Fibroblast of skin of right quadriceps (primary cell): ENCODE results near the gene NSUN4.
"Not testable (repeated sequence)": the region's sequence is repeated elsewhere in the genome, so short reads cannot be mapped to it uniquely, and the experiment has no call there.

ENCODE experiments used
- DNase-seq: peaks from one replicate; pipeline ENCODE4 v3.0.0-alpha.2; 2013

Gene NSUN4

GRCh38 chr1:46340404-46341221 is at the start of gene NSUN4:
NSUN4 (plus strand) TSS chr1:46340807; CDS start chr1:46340827, 20 bp downstream.
- peak; percentile 94 for DNase-seq

DNA sequence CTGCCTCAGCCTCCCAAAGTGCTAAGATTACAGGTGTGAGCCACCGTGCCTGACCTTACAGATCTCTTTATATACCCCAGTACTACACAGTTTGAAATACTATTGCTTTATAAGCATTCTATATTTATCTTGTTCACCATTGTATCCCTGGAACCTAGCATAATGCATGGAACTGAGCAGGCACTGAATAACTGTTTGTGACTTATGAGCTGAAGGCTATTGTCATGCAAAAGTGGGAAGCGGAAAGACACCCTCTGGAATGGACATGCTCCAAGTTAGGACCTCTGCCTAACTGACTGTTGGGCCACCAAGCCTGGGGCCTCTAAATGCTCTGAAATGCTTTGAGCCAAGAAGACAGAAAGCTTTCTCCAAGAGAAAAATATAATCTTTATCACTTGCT is 45.3 kb upstream of the NSUN4 start:
- DNase-seq: no peak

DNA sequence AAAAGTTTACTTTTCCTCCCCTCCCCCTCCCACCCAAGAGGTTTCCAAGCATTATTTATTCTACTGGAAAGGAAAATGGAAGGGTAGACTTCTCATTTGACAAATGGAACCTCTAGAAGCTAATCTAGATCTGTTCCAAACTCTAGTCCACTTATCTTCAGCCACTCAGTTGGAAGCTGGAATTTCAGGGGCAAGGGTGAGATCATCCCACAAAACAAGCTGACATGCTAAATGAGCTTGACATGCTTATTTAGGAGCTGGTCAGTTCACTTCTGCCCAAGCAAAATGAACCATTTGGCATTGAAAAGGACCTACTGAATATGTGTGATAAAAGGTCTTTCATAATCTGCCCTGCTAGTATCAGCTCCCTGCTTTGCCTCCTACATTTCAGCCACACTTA is 42.2 kb upstream of the NSUN4 start:
- no peak for DNase-seq

DNA sequence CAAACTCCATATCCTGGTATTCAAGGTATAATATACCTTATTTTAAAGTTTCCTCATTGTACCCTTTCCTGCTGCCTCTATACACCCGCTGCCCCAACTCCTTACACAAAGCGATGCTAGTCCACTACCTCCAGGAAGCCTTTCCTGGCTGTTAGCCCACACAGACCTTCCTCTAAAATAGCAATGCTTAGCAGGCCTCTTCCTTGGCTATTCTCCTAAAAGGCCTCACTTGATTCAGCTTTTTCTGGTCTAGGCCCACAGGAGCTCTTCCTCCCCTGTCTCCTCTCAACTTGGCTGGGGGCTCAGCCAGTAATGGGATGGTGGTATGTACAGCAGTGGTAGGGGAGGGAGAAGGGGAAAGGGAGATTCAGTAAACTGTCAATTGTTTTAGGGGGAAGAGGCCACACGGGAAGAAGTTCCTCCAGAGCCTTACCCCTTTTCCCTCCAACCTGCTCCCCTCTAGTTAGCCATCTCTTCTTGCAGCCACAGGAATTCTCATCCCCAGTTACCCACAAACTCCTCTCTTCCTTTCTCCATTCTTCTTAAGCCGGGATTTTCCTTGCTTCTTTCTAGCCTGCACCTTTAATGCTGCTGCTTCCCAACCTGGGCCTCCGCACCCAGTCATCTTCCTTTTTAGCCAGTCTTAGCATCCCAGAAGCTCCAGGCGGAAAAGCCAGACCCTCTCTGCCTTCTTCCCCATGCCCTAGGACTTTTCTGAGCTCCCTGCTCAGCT is 39.8 kb upstream of the NSUN4 start:
- DNase-seq: peak; percentile 39

DNA sequence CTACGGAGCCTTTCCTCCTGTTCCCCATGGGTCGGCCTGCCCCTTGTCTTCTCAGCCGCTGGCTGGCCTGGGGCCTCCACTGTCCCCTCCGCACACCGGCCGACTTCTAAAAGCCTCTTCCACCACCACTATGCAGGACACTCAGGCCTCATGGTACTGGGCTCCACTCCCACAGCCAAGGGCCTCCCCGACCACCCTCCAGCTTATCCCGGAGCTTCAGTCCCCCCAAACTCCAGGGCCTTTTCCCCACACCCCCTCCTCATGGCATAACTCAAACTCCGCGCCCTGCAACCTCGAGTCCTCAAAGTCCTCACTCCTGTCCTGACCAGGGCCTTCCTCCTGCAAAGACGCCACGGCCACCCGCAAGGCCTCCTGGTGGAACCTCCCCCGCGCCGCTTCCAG is 39.2 kb upstream of the NSUN4 start:
- DNase-seq: no peak

GRCh38 chr1:46301808-46302640 is 38.6 kb upstream of the NSUN4 start:
- peak; percentile 57 for DNase-seq

DNA sequence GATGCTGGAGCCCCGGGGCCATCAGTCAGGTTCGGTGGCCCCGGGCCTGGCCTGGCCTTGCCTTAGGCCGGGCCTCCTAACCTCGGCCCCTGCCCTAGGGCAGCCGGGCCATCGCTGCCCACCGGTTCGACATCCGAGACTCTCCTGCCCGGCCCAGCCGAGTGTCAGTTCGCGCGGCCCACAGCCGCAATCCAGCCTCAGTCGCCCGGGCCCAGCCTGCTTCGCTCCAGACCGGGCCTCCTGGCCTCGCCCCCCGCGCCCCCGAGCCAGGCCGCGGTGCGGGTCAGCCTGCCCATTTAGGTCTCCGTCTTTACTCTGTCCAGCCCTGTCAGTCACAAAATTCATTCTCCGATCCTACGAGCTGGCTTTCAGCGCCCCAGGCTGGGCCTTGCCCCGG is 38.0 kb upstream of the NSUN4 start:
- no peak for DNase-seq

DNA sequence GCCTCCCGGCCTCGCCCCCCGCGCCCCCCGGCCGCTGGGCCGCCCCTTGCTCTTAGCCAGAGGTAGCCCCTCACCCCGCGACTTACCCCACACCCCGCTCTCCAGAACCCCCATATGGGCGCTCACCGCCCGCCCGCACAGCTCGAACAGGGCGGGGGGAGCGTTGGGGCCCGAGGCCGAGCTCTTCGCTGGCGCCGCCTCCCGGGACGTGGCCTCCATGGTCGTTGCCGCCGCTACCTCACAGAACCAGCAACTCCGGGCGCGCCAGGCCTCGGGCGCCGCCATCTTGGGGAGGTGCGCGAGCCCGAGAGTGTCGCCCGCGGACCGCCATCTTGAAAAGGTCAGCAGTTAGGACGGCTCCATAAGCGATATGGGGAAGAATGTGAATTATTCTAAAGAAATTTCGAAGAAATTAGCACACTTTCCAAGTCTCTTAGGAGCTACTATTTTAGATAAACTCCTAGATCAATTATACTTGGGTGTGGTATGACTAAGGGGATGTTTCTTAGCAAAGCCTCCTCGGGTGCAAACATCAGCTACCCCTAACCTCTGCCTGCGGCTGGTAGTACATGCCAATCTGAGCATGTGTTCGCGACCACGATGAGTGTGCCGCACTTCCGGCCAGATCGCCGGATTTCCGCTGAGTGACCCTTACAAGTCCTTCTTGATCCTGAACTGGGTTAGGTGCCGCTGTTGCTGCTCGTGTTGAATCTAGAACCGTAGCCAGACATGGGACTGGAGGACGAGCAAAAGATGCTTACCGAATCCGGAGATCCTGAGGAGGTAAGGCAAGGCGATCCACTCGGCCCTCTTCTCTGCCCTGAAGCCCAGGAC is 37.4 kb upstream of the NSUN4 start, which contains the start of the genes LRRC41 and UQCRH:
TSS of gene LRRC41 (minus strand) at position 579 of the 834 bp plus-strand sequence. CDS start at position 285, 294 bp downstream.
TSS of gene UQCRH (plus strand) at position 661 of the 834 bp plus-strand sequence. CDS start at position 730, 69 bp downstream.
- peak; percentile 96 for DNase-seq

GRCh38 chr1:46303872-46304326 is 36.7 kb upstream of the NSUN4 start:
- no peak for DNase-seq

DNA sequence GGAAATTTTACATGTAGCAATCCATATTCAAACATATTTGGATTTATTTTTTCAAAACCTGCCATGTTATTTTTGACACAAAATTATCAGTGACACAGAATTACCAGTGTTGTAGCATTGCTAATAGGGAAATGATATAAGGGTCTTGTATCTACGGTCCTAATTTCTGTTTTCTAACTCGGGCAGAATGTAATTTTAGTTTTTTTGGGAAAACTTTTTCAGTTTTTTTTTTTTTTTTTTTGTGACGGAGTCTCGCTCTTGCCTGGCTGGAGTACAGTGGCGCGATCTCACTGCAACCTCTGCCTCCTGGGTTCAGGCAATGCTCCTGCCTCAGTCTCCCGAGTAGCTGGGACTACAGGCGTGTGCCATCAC is 34.5 kb upstream of the NSUN4 start:
- no peak for DNase-seq

DNA sequence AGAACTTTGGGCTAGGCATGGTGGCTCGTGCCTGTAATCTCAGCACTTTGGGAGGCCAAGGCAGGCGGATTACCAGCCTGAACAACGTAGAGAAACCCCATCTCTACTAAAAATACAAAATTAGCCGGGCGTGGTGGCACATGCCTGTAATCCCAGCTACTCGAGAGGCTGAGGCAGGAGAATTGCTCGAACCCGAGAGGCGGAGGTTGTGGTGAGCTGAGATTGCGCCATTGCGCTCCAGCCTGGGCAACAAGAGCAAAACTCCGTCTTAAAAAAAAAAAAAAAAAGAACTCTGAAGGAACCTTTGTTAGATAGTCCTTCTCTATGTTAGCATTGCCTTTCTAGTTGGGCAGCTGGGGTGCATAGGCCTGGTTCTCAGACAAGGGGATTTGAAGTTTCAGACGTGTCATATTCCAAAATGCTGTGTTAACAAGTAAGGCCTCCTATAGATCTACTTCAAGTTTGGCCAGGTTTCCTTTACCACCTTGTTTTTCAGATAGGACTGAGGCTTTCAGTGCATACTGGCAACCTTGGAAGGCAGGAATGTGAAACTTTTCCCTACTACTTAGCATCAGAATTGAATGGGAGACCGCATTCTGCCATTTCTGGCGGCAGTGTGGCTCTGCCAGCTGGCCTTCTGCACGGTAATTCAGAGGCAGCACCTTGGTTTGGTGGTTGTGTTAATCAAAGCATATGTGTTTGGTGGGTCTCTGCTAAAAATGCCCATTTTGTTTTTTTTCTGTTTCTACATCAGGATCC is 31.0 kb upstream of the NSUN4 start:
- no peak for DNase-seq

GRCh38 chr1:46310321-46310720 is 30.3 kb upstream of the NSUN4 start:
- no peak for DNase-seq

DNA sequence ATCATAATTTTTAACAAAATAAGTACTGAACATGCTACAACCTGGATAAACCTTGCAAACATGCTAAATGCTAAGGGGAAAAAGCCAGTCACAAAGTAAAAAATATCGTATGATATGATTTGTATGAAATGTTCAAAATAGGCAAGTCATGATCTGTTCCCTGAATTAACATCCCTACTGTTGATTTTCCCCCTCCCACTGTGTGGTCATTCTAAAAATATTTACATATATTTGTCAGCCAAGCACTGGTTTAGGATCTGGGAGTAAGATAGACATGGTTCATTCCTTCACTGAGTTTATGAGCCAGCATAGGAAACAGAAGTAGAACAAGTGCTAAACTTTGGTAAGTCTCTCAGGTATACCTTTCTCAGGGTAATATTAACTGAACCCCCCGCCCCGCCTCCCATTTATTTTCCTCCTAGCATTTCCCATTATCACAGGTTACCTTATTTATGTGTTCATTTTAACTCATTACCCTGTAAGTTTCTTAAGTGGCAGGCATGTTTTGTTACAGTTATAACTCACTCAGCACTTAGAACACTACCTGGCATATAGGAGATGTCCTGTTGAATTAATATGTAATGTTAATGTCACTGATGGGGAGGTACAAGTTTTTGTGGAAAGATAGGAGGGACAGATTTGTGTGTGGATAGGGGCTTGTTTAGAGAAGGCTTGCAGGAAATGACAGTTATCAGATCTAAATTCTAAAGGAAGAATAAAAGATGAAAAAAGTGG is 24.8 kb upstream of the NSUN4 start:
- DNase-seq: peak; percentile 41

GRCh38 chr1:46317323-46317722 is 23.3 kb upstream of the NSUN4 start:
- no peak for DNase-seq

GRCh38 chr1:46319301-46319700 is 21.3 kb upstream of the NSUN4 start:
- DNase-seq: not testable (repeated sequence)

DNA sequence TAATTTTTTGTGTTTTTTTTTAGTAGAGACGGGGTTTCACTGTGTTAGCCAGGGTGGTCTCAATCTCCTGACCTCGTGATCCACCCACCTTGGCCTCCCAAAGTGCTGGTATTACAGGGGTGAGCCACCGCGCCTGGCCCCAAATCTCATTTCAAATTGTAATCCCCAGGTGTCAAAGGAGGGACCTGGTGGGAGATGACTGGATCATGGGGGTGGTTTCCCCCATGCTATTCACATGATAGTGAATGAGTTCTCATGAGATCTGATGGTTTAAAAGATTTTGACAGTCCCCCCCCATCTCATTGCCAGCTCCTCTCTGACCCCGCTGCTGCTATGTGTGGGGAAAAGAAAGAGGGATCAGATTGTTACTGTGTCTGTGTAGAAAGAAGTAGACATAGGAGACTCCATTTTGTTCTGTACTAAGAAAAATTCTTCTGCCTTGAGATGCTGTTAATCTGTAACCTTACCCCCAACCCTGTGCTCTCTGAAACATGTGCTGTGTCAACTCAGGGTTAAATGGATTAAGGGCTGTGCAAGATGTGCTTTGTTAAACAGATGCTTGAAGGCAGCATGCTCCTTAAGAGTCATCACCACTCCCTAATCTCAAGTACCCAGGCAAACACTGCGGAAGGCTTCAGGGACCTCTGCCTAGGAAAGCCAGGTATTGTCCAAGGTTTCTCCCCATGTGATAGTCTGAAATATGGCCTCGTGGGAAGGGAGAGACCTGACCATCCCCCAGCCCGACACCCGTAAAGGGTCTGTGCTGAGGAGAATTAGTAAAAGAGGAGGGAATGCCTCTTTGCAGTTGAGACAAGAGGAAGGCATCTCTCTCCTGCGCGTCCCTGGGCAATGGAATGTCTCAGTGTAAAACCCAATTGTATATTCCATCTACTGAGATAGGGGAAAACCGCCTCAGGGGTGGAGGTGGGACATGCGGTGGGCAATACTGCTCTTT is 20.4 kb upstream of the NSUN4 start:
- not testable (repeated sequence) for DNase-seq

GRCh38 chr1:46322191-46322590 is 18.4 kb upstream of the NSUN4 start:
- not testable (repeated sequence) for DNase-seq

GRCh38 chr1:46325285-46326076 is 15.1 kb upstream of the NSUN4 start:
- not testable (repeated sequence) for DNase-seq
